Muscle of leg (tissue), 11 donors: ENCODE results near the gene FARP1. TPM values are rescaled to one million over a fixed set of nuclear protein-coding genes. Genes with fewer than 3 reads are reported as not detected.
A peak's percentile ranks its signal among the peaks of the same experiment; 100 is the strongest.

Experiments used
- DNase-seq: peaks from one replicate; pipeline ENCODE4 v3.0.0; 2013
- H3K27ac ChIP-seq: one replicate; pipeline ENCODE4 v1.5.1; 2013; ENCODE audit warnings: mild to moderate bottlenecking, low read length, control low read depth
- H3K27me3 ChIP-seq: one replicate; pipeline ENCODE4 v1.6.1; 2013; ENCODE audit warnings: low read length; ENCODE audit not compliant: control insufficient read depth, insufficient read depth
- H3K36me3 ChIP-seq: one replicate; pipeline ENCODE4 v1.6.1; 2013; ENCODE audit warnings: low read length; ENCODE audit not compliant: control insufficient read depth, insufficient read depth
- H3K4me1 ChIP-seq: one replicate; pipeline ENCODE4 v1.6.1; 2013; ENCODE audit warnings: low read length; ENCODE audit not compliant: control insufficient read depth, insufficient read depth
- H3K4me3 ChIP-seq: one replicate; pipeline ENCODE4 v1.5.1; 2013; ENCODE audit warnings: low read length, control low read depth
- H3K9me3 ChIP-seq: replicated peaks from 2 replicates; pipeline ENCODE4 v1.6.1; 2013; ENCODE audit warnings: low read depth, low read length; ENCODE audit not compliant: control insufficient read depth
- WGBS: methylation state at CpG from one replicate; pipeline ENCODE4 v1.1.5; 2013; ENCODE audit warnings: missing lambda C conversion rate; ENCODE audit not compliant: insufficient coverage; 5-methylcytosine and 5-hydroxymethylcytosine counted together
- polyA plus RNA-seq, 8 donors: library from polyadenylated mRNA; unstranded; fragments of 120-200 nt; gene quantifications; one replicate each; pipeline versions ENCODE4 v1.2.1 to v1.2.3, GENCODE V29; 2013; ENCODE audit warnings: inconsistent platforms in 1 of 8, low replicate concordance in 1 of 8; ENCODE audit not compliant: insufficient read length in 8 of 8, insufficient read depth in 1 of 8
- total RNA-seq: library from RNA; stranded (reverse); fragments of 120-200 nt; gene quantifications from one replicate; pipeline ENCODE4 v1.2.4, GENCODE V29; 2013

FARP1 gene
- total and polyA plus RNA-seq, 9 donors = 37.8 to 90.7 (median 74.3) TPM

GRCh38 chr13:98251708-98252107 lies 108.8 kb downstream of the FARP1 start:
- peaks cover 16% of the 10 kb centered on the region for H3K4me1 ChIP-seq
- H3K9me3 ChIP-seq = no peaks in the 10 kb centered on the region
- H3K4me3 ChIP-seq = no peak overlapping the region
- H3K36me3 ChIP-seq = no peaks in the 10 kb centered on the region
- H3K27me3 ChIP-seq = no peaks in the 10 kb centered on the region
- 90% methylated on average over 2 of the region's 7 CpGs for WGBS
- H3K27ac ChIP-seq = no peak overlapping the region
- no peak for DNase-seq

- Histone ChIP-seq H3K36me3 (no peaks in the 10 kb centered on the region), H3K27me3 (no peaks in the 10 kb centered on the region), H3K4me1 (peaks cover 15% of the 10 kb centered on the region), H3K4me3 (no peak overlapping the region), H3K27ac (no peak overlapping the region), H3K9me3 (no peaks in the 10 kb centered on the region)
- WGBS = 38% methylated on average over 3 of the region's 7 CpGs
- peak; percentile 35 for DNase-seq
Measured at GRCh38 chr13:98252931-98253470, 110.1 kb downstream of the FARP1 start.

DNA sequence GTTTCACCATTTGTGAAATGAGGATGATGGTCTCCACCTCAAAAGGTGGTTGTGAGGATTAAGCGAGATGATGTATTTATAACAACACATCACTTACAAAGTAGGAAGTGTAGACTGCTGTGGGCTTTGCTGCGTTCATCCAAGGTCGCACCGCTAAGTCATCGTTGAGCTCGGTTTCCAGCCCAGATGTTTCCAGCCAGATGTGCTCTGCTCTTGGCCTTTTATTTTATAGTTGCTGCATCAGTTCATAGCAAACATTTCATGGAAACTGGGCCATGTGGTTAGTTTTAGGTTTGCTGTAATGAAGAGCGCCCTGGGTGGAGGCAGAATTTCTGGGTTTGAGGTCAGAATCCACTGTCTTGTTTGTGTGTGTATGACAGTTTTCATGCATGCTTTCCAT lies 110.6 kb downstream of the FARP1 start:
- Histone ChIP-seq H3K9me3 (no peaks in the 10 kb centered on the region), H3K4me3 (no peak overlapping the region), H3K27me3 (no peaks in the 10 kb centered on the region), H3K27ac (peak overlapping the region; percentile 49), H3K36me3 (no peaks in the 10 kb centered on the region), H3K4me1 (peaks cover 15% of the 10 kb centered on the region)
- peak; percentile 54 for DNase-seq
- no CpG with 5 or more reads among the region's 7 CpGs for WGBS

- peak; percentile 92 for DNase-seq
- no peaks in the 10 kb centered on the region for H3K9me3 ChIP-seq
Measured at GRCh38 chr13:98254513-98254912, 111.6 kb downstream of the FARP1 start.

DNA sequence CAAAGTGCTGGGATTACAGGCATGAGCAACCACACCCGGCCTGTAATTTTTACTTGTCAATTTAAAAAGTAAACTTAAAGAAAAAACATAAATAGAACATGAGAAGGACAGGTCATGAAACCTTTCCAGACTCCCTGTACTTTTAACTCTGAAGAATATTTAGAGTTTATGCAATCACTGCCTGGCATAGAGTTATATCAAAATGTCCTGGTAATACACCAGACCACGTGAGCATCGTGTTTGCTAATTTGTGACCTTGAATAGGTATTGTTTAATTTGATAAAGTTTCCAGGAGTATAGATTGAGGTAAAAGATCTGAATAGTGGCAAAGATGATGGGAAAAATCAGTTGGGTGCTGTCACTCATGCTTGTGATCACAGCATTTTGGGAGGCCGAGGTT lies 115.3 kb downstream of the FARP1 start:
- no peak for DNase-seq

More at GRCh38 chr13:98254513-98254912, 111.6 kb downstream of the FARP1 start:
- 25% methylated on average over 1 of the region's 2 CpGs for WGBS
- Histone ChIP-seq H3K4me3 (no peak overlapping the region), H3K27ac (peak overlapping the region; percentile 62), H3K4me1 (peaks cover 15% of the 10 kb centered on the region), H3K36me3 (no peaks in the 10 kb centered on the region), H3K27me3 (no peaks in the 10 kb centered on the region)

DNA sequence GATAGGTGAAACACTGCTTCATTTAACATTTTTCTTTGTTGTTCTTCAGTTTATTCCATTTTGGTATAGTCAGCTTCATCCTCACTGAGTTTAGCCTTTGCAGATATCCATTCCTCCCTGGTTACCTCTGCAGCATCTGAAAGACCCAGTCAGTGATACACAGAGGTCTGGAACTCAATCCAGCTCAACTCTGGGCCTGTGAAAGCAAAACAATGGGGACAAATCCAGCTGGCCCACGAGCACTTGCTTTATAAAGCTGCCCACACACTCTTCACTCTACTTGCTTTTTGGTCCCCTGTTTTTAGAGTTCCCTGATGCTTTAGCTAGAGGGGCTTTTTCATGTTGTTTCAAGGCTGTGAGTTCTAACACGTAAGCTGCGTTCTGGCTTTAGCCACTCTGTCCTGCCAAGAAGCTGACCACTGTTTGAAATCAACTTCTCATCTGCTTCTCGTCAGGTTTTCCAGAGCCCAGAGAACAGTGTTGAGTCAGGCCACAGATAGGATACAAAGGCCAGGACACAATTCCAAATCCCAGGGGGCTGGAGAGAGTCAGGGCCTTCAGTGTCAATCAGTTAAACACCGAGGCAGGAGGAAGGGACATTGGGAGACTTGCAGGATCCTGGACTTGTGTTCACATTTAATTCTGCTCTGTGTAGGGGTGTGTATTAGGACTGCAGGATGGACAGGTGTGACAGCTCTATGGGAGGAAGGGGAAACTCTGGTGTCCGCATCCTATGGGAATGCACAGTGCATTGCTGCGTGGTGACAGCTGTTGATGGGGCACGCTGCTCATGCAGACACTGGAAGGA lies 117.7 kb downstream of the FARP1 start:
- Histone ChIP-seq H3K27me3 (no peaks in the 10 kb centered on the region), H3K27ac (no peak overlapping the region), H3K4me1 (peaks cover 9% of the 10 kb centered on the region), H3K9me3 (no peaks in the 10 kb centered on the region), H3K4me3 (no peak overlapping the region), H3K36me3 (no peaks in the 10 kb centered on the region)
- peak; percentile 60 for DNase-seq
- 71% methylated on average over 6 of the region's 8 CpGs for WGBS

More for the DNA sequence above, 115.3 kb downstream of the FARP1 start:
- no peak overlapping the region for H3K4me3 ChIP-seq
- H3K36me3 ChIP-seq = no peaks in the 10 kb centered on the region
- H3K9me3 ChIP-seq = no peaks in the 10 kb centered on the region
- no peak overlapping the region for H3K27ac ChIP-seq
- H3K4me1 ChIP-seq = peaks cover 17% of the 10 kb centered on the region
- 93% methylated on average over 3 of the region's 4 CpGs for WGBS
- no peaks in the 10 kb centered on the region for H3K27me3 ChIP-seq

- H3K9me3 ChIP-seq = no peaks in the 10 kb centered on the region
- 88% methylated on average over 3 of the region's 6 CpGs for WGBS
- no peak for DNase-seq
- H3K27me3 ChIP-seq = no peaks in the 10 kb centered on the region
- H3K4me1 ChIP-seq = peaks cover 10% of the 10 kb centered on the region
- H3K27ac ChIP-seq = no peak overlapping the region
- no peak overlapping the region for H3K4me3 ChIP-seq
- H3K36me3 ChIP-seq = no peaks in the 10 kb centered on the region
Measured at GRCh38 chr13:98261165-98261702, 118.3 kb downstream of the FARP1 start.

GRCh38 chr13:98262292-98262691 lies 119.4 kb downstream of the FARP1 start:
- 77% methylated on average over 2 of the region's 5 CpGs for WGBS
- H3K9me3 ChIP-seq = no peaks in the 10 kb centered on the region
- H3K36me3 ChIP-seq = no peaks in the 10 kb centered on the region
- no peaks in the 10 kb centered on the region for H3K27me3 ChIP-seq
- H3K4me1 ChIP-seq = peaks cover 16% of the 10 kb centered on the region
- H3K27ac ChIP-seq = no peak overlapping the region
- DNase-seq = peak; percentile 65
- no peak overlapping the region for H3K4me3 ChIP-seq

DNA sequence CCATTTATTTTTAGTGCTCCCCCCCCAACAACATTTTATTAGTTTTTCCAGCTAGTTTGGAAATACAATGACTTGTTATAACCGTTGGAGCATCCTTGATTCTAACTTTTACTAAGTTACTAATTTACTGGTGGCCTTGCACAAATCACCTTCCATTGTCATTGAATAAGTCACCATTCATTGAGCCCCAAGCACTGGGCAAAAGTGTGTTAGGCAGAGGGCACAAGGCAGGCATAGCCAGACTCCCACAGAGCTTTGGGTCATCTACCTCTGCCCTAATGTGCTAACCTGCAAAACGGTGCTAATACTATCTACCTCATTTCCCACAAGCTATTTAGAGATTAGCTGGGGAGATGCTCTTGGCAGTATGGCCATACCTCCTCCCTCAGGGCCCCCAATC lies 120.9 kb downstream of the FARP1 start:
- no peak for DNase-seq

GRCh38 chr13:98264877-98265276 lies 122.0 kb downstream of the FARP1 start:
- no peak for DNase-seq
- WGBS = 96% methylated on average over 3 of the region's 5 CpGs
- H3K36me3 ChIP-seq = no peaks in the 10 kb centered on the region
- no peak overlapping the region for H3K27ac ChIP-seq
- peaks cover 18% of the 10 kb centered on the region for H3K4me1 ChIP-seq
- H3K9me3 ChIP-seq = no peaks in the 10 kb centered on the region
- H3K27me3 ChIP-seq = no peaks in the 10 kb centered on the region
- H3K4me3 ChIP-seq = no peak overlapping the region

More for the DNA sequence above, 120.9 kb downstream of the FARP1 start:
- H3K27me3 ChIP-seq = no peaks in the 10 kb centered on the region
- H3K9me3 ChIP-seq = no peaks in the 10 kb centered on the region
- H3K4me3 ChIP-seq = no peak overlapping the region
- no CpG with 5 or more reads among the region's 2 CpGs for WGBS
- no peaks in the 10 kb centered on the region for H3K36me3 ChIP-seq
- peaks cover 18% of the 10 kb centered on the region for H3K4me1 ChIP-seq
- no peak overlapping the region for H3K27ac ChIP-seq
